Small intestine (tissue), 7 donors: ENCODE results near the gene AP3B1. TPM values are rescaled to one million over a fixed set of nuclear protein-coding genes. Genes with fewer than 3 reads are reported as not detected.

Source experiments
- DNase-seq, 2 donors: peaks; one replicate each; pipeline versions ENCODE4 v3.0.0 to v3.0.0-alpha.2; 2013
- FAIRE-seq: peaks from 2 replicates; lab custom pipeline; 2012; peaks lifted over from hg19 to GRCh38; lab: Jason Lieb, UNC
- H3K27ac ChIP-seq, 3 donors: one replicate each; pipeline ENCODE4 v1.5.1; 2013; ENCODE audit warnings: low read length in 2 of 3, mild to moderate bottlenecking in 2 of 3, control low read depth in 1 of 3, inconsistent platforms in 1 of 3, low read depth in 1 of 3, moderate library complexity in 1 of 3
- H3K27me3 ChIP-seq, 3 donors: one replicate each; pipeline ENCODE4 v1.6.1; 2013; ENCODE audit warnings: low read length in 3 of 3, inconsistent platforms in 1 of 3; ENCODE audit not compliant: control insufficient read depth in 3 of 3, insufficient read depth in 3 of 3
- H3K36me3 ChIP-seq, 3 donors: one replicate each; pipeline ENCODE4 v1.6.1; 2013; ENCODE audit warnings: low read length in 3 of 3, inconsistent platforms in 1 of 3, low read depth in 1 of 3, mild to moderate bottlenecking in 1 of 3, moderate library complexity in 1 of 3; ENCODE audit not compliant: control insufficient read depth in 3 of 3, insufficient read depth in 2 of 3
- H3K4me1 ChIP-seq, 3 donors: one replicate each; pipeline ENCODE4 v1.6.1; 2013; ENCODE audit warnings: low read length in 2 of 3, inconsistent platforms in 1 of 3, low read depth in 1 of 3, mild to moderate bottlenecking in 1 of 3, moderate library complexity in 1 of 3; ENCODE audit not compliant: control insufficient read depth in 3 of 3, insufficient read depth in 2 of 3
- H3K4me3 ChIP-seq, 3 donors: one replicate each; pipeline ENCODE4 v1.5.1; 2013; ENCODE audit warnings: low read length in 3 of 3, control low read depth in 1 of 3, inconsistent platforms in 1 of 3, low read depth in 1 of 3, mild to moderate bottlenecking in 1 of 3, moderate library complexity in 1 of 3
- H3K9me3 ChIP-seq, 2 donors: one replicate each; pipeline ENCODE4 v1.6.1; 2013; ENCODE audit warnings: low read depth in 1 of 2, low read length in 1 of 2; ENCODE audit not compliant: control insufficient read depth in 2 of 2, insufficient read depth in 1 of 2
- WGBS, 3 donors: extraction: QIAGEN DNeasy Blood & Tissue Kit; methylation state at CpG; one replicate each; pipeline ENCODE4 v1.1.7; 2013; 5-methylcytosine and 5-hydroxymethylcytosine counted together
- polyA plus RNA-seq, 4 donors: library from polyadenylated mRNA; stranded (reverse) in 3 of 4; unstranded in 1 of 4; fragments of 200-250 nt in 3 of 4; fragments of 120-200 nt in 1 of 4; gene quantifications; one replicate each; pipeline versions ENCODE4 v1.2.1 to v1.2.3, GENCODE V29; 2013
- donor health status: healthy with polysubstance abuse.
- donor health status: control.
- donor health status: control.
- donor health status: Bipolar disorder and iron deficiency.
- donor health status: healthy.

AP3B1 gene
- polyA plus RNA-seq, 4 donors, result 22.6 to 38.0 (median 30.6) TPM

DNA sequence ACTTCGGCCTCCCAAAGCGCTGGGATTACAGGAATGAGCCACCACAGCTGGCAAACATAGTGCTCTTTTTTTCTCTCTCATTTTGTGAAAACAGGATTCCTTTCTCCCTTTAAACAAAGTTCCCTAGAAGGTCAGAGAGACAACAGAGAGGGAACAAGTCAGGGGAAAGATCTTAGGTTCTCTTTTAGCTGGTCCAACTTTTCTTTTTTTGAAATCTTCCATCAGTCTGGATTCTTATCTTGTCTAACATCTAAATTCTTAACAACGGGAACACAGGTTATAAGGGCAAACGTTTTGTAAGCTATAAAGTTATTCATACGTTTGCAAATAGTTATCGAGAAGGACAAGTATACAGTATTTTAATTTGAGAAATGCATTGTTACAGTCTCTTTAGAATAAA lies 294.3 kb downstream of the AP3B1 start:
- Histone ChIP-seq H3K36me3 (peaks cover 0 to 16% (median 0%) of the 10 kb centered on the region in 3 donors), H3K27ac (no peak overlapping the region), H3K27me3 (no peaks in the 10 kb centered on the region), H3K4me3 (no peak overlapping the region), H3K4me1 (no peaks in the 10 kb centered on the region), H3K9me3 (no peaks in the 10 kb centered on the region)
- FAIRE-seq (no peak), DNase-seq (no peak)
- 82 to 84% (median 82%) methylated on average over 6 of the region's 6 CpGs for WGBS, 3 donors

DNA sequence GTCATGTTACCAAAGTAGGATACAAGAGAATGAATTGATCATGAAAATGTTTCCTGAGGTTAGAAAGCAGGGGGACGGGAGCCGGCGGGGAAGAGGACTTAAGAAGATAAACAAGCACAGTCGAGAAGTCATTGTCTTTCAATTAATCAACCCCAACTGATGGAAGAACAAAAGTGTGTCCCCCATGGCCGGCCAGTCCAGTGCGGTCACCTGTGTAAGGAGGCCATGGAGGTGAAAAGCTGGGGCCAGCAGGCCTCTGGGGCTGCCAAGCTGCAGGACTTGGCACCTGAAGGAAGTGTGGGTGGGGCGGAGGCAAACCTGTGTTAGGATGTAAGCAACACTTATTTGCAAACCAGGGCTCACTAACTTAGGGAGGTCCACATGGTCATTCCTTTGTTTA lies 295.1 kb downstream of the AP3B1 start:
- 95 to 98% (median 96%) methylated on average over 7 of the region's 7 CpGs for WGBS, 3 donors

DNA sequence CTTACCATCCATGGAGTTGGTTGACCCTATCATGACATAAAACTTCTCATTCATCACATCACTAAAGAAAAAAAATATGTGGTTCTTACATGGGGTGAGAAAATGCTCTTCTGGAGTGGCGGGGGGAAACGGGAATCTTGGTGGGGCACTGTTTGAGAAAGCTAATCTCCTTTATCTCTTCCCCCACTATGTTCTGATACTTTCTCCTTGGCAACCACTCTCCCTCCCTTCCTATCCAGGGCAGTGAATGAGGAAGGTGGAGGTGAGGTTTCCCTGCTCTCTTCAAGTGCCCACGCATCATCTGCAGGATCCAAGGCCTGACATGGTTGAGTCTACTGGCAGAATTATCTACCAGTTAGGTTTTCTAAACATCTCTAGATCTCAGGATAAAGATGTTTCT lies 297.6 kb downstream of the AP3B1 start:
- H3K4me1 ChIP-seq, result no peaks in the 10 kb centered on the region
- H3K36me3 ChIP-seq, result peaks cover 0 to 18% (median 0%) of the 10 kb centered on the region in 3 donors
- no peak overlapping the region for H3K4me3 ChIP-seq
- no peaks in the 10 kb centered on the region for H3K9me3 ChIP-seq
- H3K27ac ChIP-seq, result no peak overlapping the region
- H3K27me3 ChIP-seq, result no peaks in the 10 kb centered on the region
- 97 to 98% (median 97%) methylated on average over 3 of the region's 3 CpGs for WGBS, 3 donors
- no peak for DNase-seq
- no peak for FAIRE-seq

More for the DNA sequence above, 295.1 kb downstream of the AP3B1 start:
- Histone ChIP-seq H3K9me3 (no peaks in the 10 kb centered on the region), H3K27me3 (no peaks in the 10 kb centered on the region), H3K4me1 (no peaks in the 10 kb centered on the region), H3K4me3 (no peak overlapping the region), H3K36me3 (peaks cover 0 to 16% (median 0%) of the 10 kb centered on the region in 3 donors), H3K27ac (no peak overlapping the region)
- DNase-seq, result no peak
- FAIRE-seq, result no peak

DNA sequence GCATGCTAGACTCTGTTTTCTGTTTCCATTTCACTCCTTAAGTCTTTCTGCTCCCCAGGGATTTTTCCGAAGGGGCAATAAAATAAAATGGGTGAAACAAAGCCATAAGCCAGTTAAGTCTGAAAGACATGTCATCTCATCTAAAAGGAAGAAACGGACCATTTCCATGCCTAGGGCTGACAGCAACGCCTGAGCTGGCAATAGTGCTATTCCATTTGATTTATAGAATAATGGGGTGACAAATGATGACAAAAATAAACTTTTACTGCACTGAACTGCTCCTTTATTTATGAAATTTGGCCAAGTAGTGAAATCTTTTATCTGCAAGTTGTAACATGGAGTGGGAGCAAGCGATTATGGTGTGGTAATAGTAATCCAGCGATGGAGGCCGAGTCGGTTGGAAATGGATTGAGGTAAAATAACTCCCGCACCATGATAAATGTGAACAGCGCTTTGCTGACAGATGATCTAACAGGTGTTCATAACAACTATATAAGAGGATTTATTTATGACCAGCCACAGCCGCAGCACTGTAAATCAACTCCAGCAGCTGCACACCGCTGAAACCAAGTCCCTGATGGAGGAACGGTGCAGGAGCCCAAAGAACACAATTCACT lies 298.6 kb downstream of the AP3B1 start:
- Histone ChIP-seq H3K4me3 (no peak overlapping the region), H3K36me3 (peaks cover 0 to 19% (median 0%) of the 10 kb centered on the region in 3 donors), H3K27ac (no peak overlapping the region), H3K27me3 (no peaks in the 10 kb centered on the region), H3K4me1 (no peaks in the 10 kb centered on the region), H3K9me3 (no peaks in the 10 kb centered on the region)
- no peak for DNase-seq
- FAIRE-seq, result no peak
- 95 to 97% (median 95%) methylated on average over 12 of the region's 12 CpGs for WGBS, 3 donors

DNA sequence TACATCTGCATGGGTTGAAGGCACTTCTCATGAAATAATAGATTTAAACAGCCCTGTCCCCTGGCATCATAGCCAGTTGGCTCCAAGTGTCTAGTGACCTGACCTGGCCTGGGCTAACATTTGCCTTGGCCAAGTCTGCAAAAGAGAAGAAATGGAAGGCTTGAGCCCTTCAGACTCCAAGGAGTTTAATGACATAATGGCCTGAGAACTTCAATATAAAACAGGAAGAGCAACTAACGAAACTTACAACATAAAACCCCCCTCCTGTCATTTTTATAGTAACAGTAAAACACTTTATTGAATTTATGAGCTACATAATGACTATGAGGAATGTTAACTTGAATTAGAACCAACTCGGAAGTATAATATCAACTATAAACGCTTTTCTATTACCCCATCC lies 299.6 kb downstream of the AP3B1 start:
- Histone ChIP-seq H3K4me3 (no peak overlapping the region), H3K27me3 (no peaks in the 10 kb centered on the region), H3K36me3 (peaks cover 0 to 20% (median 0%) of the 10 kb centered on the region in 3 donors), H3K27ac (no peak overlapping the region), H3K4me1 (no peaks in the 10 kb centered on the region), H3K9me3 (no peaks in the 10 kb centered on the region)
- DNase-seq (no peak), FAIRE-seq (no peak)
- WGBS, 3 donors, result 56 to 66% (median 66%) methylated on average over 3 of the region's 3 CpGs

DNA sequence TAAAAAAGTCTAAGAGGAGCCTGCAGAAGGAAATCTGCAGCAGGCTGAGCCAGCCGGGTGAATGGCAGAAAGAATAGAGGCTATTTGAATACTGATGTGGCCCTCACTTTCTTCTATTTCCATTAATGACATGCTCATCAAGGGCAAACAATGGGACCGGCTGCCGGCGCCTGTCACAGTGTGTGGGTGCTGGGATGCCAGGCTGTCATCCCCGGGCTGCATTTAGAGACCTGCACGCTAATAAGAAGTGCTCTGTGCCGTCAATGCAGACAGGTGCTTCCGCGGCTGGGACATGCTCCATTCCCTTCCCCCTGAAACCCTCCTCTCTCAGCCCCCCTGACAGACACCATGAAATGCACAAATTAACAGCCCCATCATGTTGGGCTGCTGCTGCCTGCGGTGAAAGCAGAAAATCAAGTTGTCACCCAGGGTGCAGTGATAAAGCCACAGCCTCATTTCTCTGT lies 300.6 kb downstream of the AP3B1 start:
- no peaks in the 10 kb centered on the region for H3K9me3 ChIP-seq
- no peaks in the 10 kb centered on the region for H3K27me3 ChIP-seq
- no peak for DNase-seq
- no peak for FAIRE-seq
- H3K36me3 ChIP-seq, result peaks cover 0 to 14% (median 0%) of the 10 kb centered on the region in 3 donors
- H3K27ac ChIP-seq, result no peak overlapping the region
- WGBS, 3 donors, result 89 to 96% (median 93%) methylated on average over 10 of the region's 10 CpGs
- no peak overlapping the region for H3K4me3 ChIP-seq
- H3K4me1 ChIP-seq, result no peaks in the 10 kb centered on the region

DNA sequence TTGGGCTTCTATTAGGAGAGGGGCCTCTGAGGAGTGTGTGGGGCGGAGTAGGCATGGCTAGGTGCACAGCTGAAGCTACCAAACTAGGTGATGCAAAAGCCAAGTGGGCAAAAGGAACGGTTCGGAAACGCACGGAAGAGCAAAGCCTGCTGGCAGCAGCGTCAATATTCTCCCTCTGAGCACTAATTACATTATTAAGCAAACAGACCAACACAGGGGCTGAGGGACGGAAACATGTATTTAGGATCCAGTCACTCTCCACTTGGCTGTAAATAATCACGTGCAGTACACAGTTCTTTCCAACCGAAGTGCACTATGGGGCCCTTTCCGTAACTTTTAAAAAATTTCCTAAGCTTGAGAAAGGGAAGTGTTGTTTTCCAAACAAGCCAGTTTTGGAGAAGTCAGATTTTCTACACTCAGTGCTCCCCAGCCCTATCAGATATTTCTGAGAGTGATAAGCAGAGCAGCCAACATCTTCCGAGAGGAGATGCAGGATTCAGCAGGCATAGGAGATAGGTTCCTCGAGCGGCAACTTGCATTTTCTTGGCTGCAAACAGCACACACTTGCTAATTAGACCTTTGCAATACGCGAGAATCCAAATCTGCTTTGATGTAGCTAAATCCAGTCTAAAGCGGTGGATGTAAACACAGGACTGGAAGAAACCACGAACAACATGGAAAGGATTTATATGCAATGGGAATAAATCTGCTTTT lies 301.2 kb downstream of the AP3B1 start:
- no peak for DNase-seq
- H3K36me3 ChIP-seq, result peaks cover 0 to 11% (median 0%) of the 10 kb centered on the region in 3 donors
- H3K27ac ChIP-seq, result no peak overlapping the region
- H3K9me3 ChIP-seq, result no peaks in the 10 kb centered on the region
- no peak for FAIRE-seq
- WGBS, 3 donors, result 91 to 95% (median 95%) methylated on average over 17 of the region's 17 CpGs
- no peak overlapping the region for H3K4me3 ChIP-seq
- no peaks in the 10 kb centered on the region for H3K27me3 ChIP-seq
- H3K4me1 ChIP-seq, result no peaks in the 10 kb centered on the region

DNA sequence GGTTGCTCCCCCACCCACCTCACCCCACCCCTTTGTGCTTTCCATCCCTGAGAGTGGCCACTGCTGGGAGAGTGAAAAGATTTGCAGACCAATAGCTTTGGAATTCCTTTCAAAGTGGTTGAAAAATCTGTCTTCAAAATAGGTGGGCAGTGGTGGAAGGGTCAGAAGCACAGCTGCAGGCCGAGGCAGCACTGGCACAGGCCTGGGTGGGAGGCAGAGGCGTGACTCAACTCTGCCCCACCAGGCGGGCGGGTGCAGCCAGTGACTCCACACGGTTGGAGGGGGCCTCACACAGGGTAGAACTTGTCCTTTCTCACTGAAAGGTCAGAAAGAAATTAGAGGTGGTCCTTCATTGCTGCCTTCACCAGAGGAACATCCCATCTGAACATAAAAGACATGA lies 303.4 kb downstream of the AP3B1 start:
- Histone ChIP-seq H3K36me3 (peaks cover 0 to 12% (median 0%) of the 10 kb centered on the region in 3 donors), H3K9me3 (no peaks in the 10 kb centered on the region), H3K27me3 (no peaks in the 10 kb centered on the region), H3K4me3 (no peak overlapping the region), H3K27ac (no peak overlapping the region), H3K4me1 (no peaks in the 10 kb centered on the region)
- no peak for FAIRE-seq
- no peak for DNase-seq
- 77 to 78% (median 77%) methylated on average over 5 of the region's 5 CpGs for WGBS, 3 donors
